Cardiac ventricle fibroblast (primary cell): Measurements from ENCODE around the gene LMAN1L. TPM values are rescaled to one million over a fixed set of nuclear protein-coding genes. Genes with fewer than 3 reads are reported as not detected.

Source experiments
- total RNA-seq: library from RNA; depleted of rRNA; stranded (reverse); fragments of >200 nt; gene quantifications from 2 replicates; pipeline ENCODE4 v1.2.3, GENCODE V29; 2015

Gene LMAN1L
- total RNA-seq = not detected in 2 replicates

DNA sequence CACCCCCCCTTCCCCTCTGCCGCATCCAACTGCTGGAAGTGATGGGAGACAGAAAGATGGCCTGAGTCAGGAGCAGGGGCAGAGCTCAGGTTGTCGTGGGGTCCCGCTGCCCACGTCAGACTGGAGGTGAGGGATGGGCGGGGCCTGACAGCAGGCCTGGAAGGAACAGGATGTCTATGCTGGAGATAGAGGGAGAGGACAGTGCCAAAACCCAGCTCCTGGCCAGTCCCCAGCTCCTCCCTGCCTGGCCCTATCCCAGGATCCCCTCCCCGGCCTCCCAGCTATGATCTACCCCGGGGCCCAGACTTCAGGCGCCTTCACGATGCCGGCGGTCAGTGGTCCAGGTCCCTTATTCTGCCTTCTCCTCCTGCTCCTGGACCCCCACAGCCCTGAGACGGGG lies at the start of gene LMAN1L:
Gene LMAN1L, plus strand, starts transcription at position 303 of the 400 bp plus-strand sequence. Its CDS starts 20 bp downstream, at position 323.

DNA sequence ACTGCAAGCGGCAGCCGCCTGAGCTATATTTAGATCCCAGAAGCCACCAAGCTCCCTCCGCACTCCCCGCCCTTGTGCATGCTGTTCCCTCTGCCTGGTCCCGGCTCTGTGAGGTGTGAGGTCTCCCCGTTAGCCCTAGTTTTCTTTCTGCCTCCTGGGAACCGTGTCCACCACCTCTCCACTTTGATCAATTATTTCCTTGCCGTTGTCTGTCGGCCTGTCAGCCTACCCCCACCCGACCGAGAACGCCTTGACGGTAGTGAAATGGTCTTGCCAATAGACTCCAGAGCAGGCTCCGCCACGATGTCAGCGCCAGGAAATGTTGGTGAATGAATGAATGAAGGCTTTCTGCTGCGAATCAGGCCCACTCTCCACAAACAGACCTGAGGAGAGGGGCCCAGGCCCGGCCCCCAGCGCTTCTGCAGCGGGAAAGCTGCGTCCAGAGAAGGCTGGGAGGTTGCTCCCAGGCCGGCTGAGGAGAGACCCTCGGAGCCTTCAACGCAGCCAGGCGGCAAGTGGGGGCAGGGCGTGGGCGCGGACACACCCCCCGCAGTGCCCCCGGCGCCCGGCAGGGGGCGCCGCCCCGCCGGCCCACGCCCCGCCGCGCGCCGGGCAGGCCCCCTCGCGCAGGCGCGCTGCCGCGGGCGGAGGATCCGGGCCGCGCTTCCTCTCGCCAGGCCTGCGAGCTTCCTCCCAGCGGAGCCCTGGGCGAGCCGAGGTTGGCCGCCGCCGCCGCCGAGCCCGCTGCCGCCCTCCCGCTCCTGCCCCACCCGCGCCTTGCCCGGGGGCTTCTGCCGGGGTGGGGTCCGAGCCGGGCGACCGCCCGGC lies 31.0 kb upstream of the LMAN1L start, which contains the start of gene CSK:
Gene CSK, plus strand, starts transcription at position 650 of the 828 bp plus-strand sequence. CDS start 16,218 bp downstream, outside the sequence.

DNA sequence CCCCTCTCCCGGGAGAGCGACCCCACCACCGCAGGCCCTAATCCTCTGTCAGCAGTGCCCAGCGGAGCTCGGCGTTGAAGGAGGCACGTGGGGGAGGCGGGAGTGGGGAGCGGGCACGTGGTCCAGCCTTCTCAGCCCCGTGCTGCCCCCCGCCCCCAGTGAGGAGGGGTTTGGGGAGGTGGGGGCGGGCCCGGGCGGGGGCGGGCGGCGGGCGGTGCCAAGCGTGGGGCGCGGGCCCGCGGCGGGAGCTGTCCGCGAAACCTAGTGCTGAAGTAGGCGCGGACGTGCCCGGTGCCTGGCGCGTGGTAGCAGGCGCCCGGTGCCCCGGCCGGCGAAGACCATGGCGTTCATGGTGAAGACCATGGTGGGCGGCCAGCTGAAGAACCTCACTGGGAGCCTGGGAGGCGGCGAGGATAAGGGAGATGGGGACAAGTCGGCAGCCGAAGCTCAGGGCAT lies 13.8 kb downstream of the LMAN1L start, which contains the start of gene CPLX3:
Gene CPLX3, plus strand, starts transcription at position 264 of the 456 bp plus-strand sequence. Its CDS starts 77 bp downstream, at position 341.

GRCh38 chr15:74842581-74843444 lies 30.2 kb downstream of the LMAN1L start, which contains the start of gene ULK3:
ULK3 (minus strand) TSS chr15:74843156; CDS start chr15:74843105, 51 bp downstream.

DNA sequence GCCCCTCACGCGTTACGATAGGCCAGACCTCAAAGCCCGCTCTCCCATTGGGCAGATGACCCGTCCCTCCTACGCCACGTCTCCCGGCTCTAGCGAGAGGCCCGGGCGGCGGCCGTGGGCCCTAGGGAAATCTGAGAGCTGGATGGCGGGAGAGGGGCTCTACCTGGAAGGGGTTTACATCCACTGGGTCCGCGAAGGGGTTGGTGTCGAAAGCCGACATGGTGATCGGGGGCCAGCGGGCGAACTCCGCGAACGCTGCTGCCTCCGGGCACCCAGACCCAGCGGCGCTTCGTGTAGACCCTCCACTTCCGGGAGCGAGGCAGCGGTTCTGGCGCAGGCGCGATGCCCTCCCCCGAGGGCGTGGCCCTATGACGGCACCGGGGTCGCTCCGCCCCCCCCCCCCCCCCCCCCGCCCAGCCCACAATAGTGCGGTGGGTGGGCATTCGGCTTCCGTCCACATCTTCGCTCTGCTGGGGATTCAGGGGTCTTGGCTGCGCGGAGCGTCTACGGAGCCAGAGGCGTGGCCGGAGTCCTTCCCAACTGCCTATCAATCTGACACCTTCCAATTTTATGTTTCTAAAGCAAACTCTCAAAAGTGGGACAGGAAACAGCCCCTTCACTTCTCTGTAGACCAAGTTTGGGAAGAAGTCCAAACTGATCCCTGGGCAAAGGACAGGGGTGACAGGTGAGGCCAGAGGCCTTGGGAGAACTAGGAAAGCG lies 60.6 kb downstream of the LMAN1L start, which contains the start of gene SCAMP2:
Gene SCAMP2, minus strand, starts transcription at position 330 of the 720 bp plus-strand sequence. Its CDS starts 110 bp downstream, at position 220.

Other genes with a start within 250 kb of the LMAN1L start
- gene CLK3, start 197.0 kb upstream of the LMAN1L start, total RNA-seq = 42.1 and 53.0 TPM in 2 replicates
- 8.9 and 15.7 TPM in 2 replicates for gene EDC3, start 116.8 kb upstream of the LMAN1L start, total RNA-seq
- gene CYP1A1, start 87.3 kb upstream of the LMAN1L start, total RNA-seq = not detected in 2 replicates
- gene CYP1A2, start 64.0 kb upstream of the LMAN1L start, total RNA-seq = not detected in 2 replicates
- 28.1 and 30.1 TPM in 2 replicates for gene CSK, start 30.8 kb upstream of the LMAN1L start, total RNA-seq
- gene CPLX3, start 13.8 kb downstream of the LMAN1L start, total RNA-seq = not detected in 2 replicates
- gene ULK3, start 30.3 kb downstream of the LMAN1L start, total RNA-seq = 9.0 and 15.6 TPM in 2 replicates
- gene SCAMP2, start 60.5 kb downstream of the LMAN1L start, total RNA-seq = 40.1 and 48.6 TPM in 2 replicates
- gene MPI, start 77.2 kb downstream of the LMAN1L start, total RNA-seq = 67.7 and 79.6 TPM in 2 replicates
- 32.9 and 37.5 TPM in 2 replicates for gene FAM219B, start 94.0 kb downstream of the LMAN1L start, total RNA-seq
- 112 and 114 TPM in 2 replicates for gene COX5A, start 125.2 kb downstream of the LMAN1L start, total RNA-seq
- gene RPP25, start 143.9 kb downstream of the LMAN1L start, total RNA-seq = 15.1 and 15.2 TPM in 2 replicates
- gene SCAMP5, start 182.7 kb downstream of the LMAN1L start, total RNA-seq = 0.83 and 3.4 TPM in 2 replicates
- 6.2 and 8.8 TPM in 2 replicates for gene PPCDC, start 210.8 kb downstream of the LMAN1L start, total RNA-seq